ENCODE measurements around the gene ORMDL1. TPM values are rescaled to one million over a fixed set of nuclear protein-coding genes. Genes with fewer than 3 reads are reported as not detected.

The ORMDL1 gene, protein sequence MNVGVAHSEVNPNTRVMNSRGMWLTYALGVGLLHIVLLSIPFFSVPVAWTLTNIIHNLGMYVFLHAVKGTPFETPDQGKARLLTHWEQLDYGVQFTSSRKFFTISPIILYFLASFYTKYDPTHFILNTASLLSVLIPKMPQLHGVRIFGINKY
- 21.4 TPM for total RNA-seq
- long read RNA-seq, transcript ORMDL1-203 (4 exons, 2,009 nt) = major isoform, 38 of 56 reads
- long read RNA-seq, transcript ORMDL1-201 (3 exons, 2,692 nt) = minor isoform, 11 of 56 reads
- long read RNA-seq, partial matches to known transcripts = 1 of 56 reads
- long read RNA-seq, other reads (novel, unspliced or antisense) = 6 of 56 reads

DNA sequence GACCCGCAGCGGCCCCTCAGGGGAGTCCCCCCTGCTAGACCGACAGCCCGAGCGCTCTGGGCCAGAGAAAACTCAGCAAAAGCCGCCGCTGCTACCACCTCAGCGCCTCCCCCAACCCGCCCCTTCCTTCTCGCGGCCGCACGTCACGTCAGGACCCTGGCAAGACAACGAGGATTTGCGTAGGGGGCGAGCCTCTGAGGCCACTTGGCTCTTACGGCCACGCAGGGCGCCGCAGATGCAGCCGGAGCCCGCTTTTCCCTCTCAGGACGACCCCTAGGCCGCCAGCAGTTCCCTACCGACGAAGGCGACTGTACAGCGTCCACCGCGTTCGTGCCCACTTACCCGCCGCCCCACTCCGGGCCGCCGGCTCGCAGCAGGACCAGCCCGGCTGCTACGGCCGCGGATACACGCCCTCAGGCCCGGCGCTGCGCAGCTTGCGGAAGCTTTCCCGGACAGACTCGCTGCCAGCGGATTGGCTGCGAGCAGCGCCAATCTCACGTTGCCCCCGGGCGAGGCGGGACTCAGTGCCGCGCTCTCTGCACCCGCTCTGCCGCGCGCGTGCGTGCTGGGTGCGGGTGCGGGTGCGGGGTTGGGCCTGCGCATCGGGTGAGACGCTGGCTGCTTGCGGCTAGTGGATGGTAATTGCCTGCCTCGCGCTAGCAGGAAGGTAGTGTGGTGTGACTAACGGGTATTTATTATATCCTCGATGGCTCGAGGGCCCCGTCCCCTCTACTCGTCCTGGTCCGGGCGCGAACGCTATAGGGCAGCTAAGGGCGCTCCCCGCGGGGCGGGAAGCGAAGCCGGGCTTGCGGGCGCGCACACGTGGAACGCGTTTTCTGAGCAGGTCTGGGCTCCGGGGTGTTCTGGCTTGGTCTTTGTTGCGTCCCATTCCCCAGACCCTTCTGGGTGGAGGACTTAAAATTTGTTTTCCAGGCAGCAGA lies at the start of gene ORMDL1, which contains the start of gene PMS1:
ORMDL1 (minus strand) TSS at position 413 of the 941 bp plus-strand sequence. CDS start 1,744 bp downstream, outside the sequence.
PMS1 (plus strand) TSS at position 524 of the 941 bp plus-strand sequence. CDS start 7,360 bp downstream, outside the sequence.
- ATAC-seq = peak; percentile 99
- peak; percentile 99 for DNase-seq
- intact Hi-C loops (cut with micrococcal nuclease) = no loop called here

DNA sequence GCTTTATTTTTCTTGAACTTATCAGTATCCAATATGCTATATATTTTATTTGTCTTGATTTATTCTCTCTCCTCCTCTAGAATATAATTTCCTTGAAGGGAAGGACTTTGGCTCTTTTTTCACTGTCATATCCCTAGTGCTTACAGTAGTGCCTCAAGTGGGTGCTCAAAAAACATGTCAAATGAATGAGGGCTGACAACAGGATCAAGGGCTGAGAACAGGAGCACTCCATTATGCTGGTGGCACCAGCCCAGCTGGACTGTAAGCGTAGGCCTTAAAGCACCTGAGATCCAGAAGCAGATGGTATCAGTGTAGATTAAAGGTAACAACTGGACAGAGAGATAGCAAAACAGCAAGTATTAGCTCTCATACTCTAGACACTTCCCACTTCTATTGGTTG lies 46.4 kb upstream of the ORMDL1 start:
- ATAC-seq (peak; percentile 56), DNase-seq (no peak)
- intact Hi-C loops (cut with micrococcal nuclease) = no loop called here

DNA sequence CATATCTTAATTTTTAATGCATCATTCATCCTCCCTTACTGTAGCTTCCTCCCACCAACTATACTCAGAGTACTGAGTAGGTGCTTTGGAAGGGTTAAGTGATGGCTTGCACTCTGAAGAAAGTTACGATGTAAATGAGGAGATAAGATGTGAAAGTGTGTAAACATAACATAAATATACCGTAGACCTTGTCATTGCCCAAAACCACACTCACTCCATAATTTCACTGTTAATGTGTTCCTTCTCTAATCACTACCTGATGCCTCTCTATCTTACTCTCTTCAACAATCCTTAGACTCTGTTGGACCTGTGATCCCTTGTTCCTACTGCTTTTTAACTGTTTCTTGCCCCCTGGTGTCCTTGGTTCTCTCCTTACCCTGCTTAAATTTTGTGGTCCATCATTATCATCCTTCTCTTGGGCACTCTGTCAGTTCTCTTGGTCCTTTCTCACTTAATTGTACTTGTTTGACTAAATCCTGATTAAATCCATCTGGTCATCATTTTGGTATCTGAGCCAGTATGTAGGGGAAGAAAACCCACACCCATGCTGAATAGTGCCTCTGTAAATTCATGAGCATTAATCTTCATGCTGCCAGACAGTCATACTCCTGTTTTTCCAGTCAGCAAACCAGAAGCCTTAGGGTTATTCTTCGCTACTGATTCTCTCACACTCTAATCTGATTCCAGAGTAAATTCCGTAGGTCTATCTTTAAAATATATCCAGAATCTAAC lies 45.1 kb upstream of the ORMDL1 start:
- intact Hi-C loops (cut with micrococcal nuclease) = no loop called here
- ATAC-seq (no peak), DNase-seq (no peak)

DNA sequence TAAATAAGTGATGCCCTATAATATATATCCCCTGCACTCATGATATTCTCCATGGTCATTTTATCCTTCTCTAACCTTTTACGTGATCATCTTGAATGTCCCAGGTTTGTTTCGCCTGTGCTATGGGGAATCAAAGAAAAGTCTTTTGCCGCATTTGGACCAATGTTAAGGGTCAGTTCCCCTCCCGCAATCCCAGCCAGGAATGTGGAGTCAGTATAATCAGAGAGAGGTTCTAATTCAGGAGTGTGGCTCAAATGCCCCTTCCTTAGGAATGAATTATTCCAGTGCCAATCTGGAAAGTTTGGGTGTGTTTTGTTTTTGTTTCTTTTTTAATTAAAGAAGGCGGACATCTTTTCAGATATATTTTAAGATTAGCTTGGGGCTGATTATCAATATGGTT lies 41.9 kb upstream of the ORMDL1 start:
- intact Hi-C loops (cut with micrococcal nuclease) = no loop called here
- DNase-seq (no peak), ATAC-seq (no peak)

DNA sequence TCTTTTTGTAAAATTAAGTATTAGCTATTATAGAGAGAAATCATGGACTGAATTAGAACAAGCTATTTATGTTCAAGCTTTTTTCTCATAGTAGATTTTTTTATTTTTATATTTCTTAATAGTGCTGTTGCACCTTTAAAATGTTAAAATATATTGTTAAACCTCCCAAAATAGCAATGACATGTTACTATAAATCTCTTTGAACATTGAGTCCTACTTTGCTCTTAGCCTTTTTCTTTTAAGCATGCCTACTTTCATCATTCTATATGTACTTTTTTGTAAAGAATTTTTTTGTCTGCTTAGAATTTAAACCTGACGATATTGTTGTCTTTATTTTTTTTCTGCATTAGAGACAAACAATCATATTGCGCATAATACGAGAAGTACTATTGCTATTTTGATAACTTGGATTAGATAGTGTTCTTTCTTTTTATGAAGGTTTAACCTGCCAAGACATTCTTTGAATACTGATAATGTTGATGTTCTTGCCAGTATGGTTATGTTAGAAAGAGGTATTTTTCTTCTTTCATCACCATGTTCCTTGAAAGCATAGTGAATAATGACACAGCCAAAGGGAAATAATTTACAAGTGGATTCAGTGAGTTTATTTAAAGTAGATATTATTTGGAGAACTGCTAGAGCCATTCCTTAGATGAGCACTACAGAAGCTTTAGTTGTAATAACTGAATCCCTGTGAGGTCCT lies 40.7 kb upstream of the ORMDL1 start:
- intact Hi-C loops (cut with micrococcal nuclease) = no loop called here
- ATAC-seq (no peak), DNase-seq (no peak)

DNA sequence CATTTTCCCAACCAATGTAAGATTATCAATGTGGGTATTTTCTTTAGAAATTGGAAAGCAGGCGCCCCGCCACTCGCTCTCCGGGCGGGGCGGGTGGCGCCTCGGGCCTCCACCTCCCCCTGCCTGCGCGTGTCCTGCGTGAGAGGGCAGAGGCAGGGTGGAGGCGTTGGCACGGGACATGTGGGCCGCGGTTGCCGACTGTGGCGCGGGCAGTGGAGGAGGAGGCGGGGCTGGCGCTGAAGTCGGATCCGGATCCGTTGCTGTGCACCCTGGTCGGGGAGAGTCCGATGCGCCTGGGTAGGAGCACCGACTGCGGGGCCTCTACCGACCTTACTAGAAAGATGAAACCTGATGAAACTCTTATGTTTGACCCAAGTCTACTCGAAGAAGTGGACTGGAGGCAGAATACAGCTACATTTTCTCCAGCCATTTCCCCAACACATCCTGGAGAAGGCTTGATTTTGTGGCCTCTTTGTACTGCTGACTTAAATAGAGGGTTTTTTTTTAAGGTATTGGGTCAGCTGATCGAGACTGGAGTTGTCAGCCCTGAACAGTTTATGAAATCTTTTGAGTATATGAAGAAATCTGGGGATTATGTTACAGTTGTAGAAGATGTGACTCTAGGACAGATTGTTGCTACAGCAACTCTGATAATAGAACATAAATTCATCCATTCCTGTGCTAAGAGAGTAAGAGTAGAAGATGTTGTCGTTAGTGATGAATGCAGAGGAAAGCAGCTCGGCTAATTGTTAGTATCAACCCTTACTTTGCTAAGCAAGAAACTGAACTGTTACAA lies 38.0 kb upstream of the ORMDL1 start:
- intact Hi-C loops (cut with micrococcal nuclease) = no loop called here
- DNase-seq (no peak), ATAC-seq (no peak)

DNA sequence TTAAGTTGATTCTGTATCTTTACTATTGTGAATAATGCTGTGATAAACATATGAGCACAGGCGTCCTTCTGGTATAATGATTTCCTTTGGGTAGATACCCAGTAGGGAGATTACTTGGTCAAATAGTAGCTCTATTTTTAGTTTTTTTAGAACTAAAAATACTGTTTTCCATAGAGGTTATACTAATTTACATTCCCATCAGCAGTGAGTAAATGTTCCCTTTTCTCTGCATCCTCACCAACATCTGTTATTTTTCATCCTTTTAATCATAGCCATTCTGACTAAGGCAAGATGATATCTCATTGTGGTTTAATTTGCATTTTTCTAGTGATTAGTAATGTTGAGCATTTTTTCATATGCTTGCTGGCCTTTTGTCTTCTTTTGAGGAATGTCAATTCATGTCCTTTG lies 35.2 kb upstream of the ORMDL1 start:
- intact Hi-C loops (cut with micrococcal nuclease) = no loop called here
- no peak for DNase-seq
- ATAC-seq = no peak

DNA sequence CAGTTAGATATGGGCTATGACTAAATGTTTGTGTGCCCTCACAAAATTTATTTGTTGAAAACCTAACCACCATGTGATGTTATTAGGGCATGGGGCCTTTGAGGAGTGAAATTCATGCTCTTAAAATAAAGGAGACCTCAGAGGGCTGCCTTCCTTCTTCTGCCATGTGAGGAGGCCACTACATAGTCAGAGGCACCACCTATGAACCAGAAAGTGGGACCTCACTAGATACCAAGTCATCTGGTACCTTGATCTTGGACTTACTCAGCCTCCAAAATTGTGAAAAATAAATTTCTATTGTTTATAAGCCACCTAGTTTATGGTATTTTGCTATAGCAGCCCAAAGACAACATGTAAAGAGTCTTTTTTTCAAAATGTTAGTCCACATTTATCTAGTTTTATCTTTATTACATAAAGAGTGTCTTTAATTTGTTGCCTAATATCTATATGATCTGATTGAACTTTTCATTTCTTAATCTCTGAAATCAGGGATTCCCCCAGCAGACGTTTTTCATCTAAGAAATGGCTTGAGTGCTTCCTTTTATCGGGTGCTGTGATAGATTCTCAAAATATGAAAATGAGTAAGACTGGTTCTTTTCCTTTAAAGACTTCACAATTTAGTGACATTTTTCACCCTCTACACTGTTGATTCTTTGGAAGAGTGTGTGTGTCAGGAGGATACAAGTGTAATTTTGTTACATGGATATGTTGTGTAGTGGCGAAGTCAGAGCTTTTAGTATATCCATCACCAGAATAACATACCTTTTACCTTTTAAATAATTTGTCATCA lies 34.3 kb upstream of the ORMDL1 start:
- ATAC-seq (no peak), DNase-seq (no peak)
- intact Hi-C loops (cut with micrococcal nuclease) = no loop called here

DNA sequence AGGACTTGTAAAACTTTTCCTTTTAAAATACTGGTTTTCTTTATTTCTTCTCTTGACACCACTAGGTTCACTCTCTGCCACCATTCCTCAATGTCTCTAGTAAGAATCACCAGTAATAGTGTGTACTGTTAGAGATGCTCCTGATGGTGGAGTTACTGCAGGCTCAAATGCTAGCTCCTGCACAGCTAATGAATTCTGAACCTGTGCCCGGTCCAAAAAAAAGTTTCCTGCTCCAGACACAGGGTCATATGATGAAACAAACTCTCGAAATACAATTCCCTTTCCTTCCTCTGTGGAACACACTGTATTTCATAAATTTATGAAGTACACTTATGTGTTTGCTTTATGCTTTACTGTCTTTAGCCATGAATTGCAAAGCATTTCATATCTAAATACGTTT lies 19.3 kb upstream of the ORMDL1 start:
- ATAC-seq (no peak), DNase-seq (no peak)
- intact Hi-C loops (cut with micrococcal nuclease) = no loop called here

DNA sequence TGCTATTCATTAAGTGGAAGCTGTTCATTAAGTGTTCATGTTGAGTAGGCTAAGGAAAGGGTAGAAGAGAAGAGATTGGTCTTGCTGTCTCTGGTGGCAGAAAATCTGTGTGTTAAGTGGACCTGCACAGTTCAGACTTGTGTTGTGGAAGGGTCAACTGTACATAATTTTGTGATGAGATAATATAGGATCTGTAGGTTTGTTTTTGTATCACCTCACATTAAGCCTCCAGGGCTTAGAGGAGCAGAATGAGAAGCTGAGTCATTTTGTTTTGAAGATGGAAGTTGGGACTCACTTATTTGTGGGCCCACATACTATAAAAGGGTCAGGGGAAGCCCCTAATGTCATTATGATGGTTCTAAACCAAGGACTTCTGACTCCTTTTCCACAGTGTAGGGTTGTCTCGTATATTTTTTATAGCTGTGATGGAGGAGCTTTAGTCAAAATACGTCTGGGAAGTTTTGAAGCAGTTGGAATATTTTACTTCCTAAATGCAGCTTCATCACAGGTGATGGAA lies 18.3 kb upstream of the ORMDL1 start:
- intact Hi-C loops (cut with micrococcal nuclease) = no loop called here
- DNase-seq (no peak), ATAC-seq (no peak)

DNA sequence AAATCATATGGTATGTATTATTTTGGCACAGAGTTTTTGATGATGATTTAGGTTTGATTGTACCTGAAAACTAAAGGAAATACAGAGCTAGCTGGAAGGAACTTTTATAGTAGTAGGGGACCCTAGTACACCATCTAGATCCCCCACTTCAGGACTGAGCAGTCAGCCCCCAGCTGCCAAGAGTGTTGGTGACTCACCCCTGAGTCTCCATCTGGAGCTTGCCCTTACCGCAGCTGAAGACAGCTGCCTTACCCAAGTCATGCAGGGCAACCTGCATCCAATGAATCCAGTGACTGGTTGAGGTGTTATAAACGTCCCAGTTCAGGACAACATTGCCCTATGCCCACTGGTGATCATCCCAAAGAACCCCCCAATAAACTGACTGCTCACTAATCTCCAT lies 15.4 kb upstream of the ORMDL1 start:
- intact Hi-C loops (cut with micrococcal nuclease) = no loop called here
- no peak for ATAC-seq
- no peak for DNase-seq

DNA sequence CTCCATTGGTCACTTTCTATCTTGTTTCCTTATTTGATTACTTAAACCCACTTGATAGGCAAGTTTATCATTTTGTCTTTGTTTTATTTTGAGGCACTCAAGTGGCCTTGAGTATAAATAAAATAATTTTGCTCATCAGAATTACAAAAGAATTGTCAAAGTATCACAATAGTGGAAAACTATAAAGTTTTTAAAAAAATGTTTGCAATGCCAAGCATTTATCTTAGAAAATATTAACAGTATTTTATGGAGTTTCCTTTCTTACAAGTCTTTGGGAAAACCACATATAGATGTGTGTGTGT lies 14.8 kb upstream of the ORMDL1 start:
- intact Hi-C loops (cut with micrococcal nuclease) = no loop called here
- no peak for DNase-seq

DNA sequence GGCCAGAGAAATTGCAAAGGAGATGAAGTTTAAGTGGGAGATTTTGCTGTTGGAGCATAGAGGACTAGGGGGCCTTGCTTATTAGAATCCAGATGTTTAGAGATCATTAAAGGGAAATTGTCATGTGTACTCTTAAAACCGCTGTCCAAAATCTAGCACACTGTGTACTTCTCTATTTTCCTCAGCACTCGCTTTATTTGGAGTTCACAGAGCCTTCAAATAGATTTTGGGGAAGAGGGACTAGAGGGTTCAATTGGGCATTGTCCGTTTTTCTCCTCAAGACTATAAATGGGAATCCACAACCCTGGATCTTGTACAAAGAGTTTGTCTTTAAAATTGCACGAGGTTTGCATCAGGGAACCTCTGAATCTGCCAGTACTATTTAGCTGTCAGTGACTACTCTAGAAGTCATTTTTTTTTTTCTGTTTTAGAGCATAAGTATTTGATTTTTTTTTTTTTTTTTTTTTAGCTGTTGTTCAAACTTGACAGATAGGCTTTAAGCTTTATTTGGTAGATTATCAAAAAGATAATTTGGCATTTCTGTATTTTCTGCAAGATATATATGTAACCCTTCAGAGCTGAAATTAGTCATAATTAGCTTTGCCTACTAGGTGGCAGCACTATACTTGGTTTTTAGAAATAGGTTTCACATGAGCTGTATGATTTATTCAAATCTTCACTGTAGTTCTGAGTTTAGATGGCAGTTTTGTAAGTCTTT lies 14.3 kb upstream of the ORMDL1 start:
- peak; percentile 63 for ATAC-seq
- DNase-seq = no peak
- intact Hi-C loops (cut with micrococcal nuclease) = no loop called here

More for the DNA sequence above, 14.8 kb upstream of the ORMDL1 start:
- ATAC-seq = no peak

DNA sequence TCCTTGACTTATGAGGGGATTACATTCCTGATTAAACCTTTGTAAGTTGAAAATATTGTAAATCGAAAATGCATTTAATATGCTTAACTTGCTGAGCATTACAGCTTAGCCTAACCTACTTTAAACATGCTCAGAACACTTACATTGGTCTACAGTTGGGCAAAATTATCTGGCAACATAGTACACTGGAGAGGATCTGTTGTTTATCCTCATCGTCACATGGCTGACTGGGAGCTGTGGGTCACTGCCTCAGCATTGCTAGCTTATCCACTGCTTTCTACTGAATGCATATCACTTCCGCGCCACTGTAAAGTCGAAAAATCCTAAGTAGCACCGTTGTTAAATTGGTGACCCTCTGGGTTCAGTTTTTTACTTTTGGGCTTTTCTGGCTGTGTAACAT lies 13.8 kb upstream of the ORMDL1 start:
- intact Hi-C loops (cut with micrococcal nuclease) = no loop called here
- DNase-seq (no peak), ATAC-seq (peak; percentile 22)

DNA sequence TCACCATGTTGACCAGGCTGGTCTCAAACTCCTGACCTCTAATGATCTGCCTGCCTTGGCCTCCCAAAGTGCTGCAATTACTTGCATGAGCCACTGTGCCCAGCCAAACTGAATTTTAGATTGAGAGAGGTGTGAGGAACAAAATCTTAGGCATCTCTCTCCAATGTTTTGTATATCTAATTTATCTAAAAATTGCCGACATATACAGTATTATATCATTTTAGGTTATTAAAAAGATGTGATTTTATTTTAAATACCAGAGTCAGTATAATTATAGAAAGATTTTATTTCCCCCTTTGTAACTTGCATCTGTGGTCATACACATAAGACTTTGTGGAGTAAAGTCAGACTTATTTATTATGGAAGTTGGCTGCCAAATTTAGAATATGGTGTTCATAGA lies 10.2 kb upstream of the ORMDL1 start:
- ATAC-seq (no peak), DNase-seq (no peak)
- intact Hi-C loops (cut with micrococcal nuclease) = no loop called here

DNA sequence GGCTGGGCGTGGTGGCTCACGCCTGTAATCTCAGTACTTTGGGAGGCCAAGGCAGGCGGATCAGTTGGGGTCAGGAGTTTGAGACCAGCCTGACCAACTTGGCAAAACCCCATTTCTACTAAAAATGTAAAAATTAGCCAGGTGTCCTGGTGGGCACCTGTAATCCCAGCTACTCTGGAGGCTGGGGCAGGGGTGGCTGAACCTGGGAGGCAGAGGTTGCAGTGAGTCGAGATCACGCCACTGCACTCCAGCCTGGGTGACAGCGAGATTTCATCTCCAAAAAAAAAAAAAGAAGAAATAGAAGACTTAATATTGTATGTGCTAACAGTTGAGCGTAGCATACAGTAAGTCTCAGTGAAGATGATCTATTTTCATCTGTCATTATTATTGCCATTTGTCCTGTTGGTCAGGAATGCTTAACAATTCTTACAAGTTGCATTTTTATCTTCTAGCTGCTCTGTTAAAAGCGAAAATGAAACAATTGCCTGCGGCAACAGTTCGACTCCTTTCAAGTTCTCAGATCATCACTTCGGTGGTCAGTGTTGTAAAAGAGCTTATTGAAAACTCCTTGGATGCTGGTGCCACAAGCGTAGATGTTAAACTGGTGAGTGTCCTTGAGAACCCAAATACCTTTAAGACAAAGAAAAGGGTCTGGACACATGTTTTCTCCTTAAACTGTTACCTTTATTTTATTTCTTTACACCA lies 7.4 kb upstream of the ORMDL1 start:
- intact Hi-C loops (cut with micrococcal nuclease) = no loop called here

More for the DNA sequence above, 7.4 kb upstream of the ORMDL1 start:
- no peak for ATAC-seq
- DNase-seq = no peak

Data from left ventricle myocardium superior (tissue), 1 donor.